Measurements from ENCODE around the gene SRRM1. TPM values are rescaled to one million over a fixed set of nuclear protein-coding genes. Genes with fewer than 3 reads are reported as not detected.
A peak's percentile ranks its signal among the peaks of the same experiment; 100 is the strongest.

Gene SRRM1
- total RNA-seq, 2 donors from 2014 or later: 110 to 147 TPM

- H3K27ac ChIP-seq: no peak overlapping the region
- intact Hi-C loops (cut with DNase I): no loop called here
- H3K9ac ChIP-seq (ENCODE audit: low read depth in 2 of 2, low read length in 2 of 2): no peak overlapping the region
- no peak for TF ChIP-seq CTCF (IDR thresholded peaks at IDR 0.05)
- no peaks in the 10 kb centered on the region for H3K9me3 ChIP-seq
- no peaks in the 10 kb centered on the region for H3K4me1 ChIP-seq
- DNase-seq: no peak
- no peaks in the 10 kb centered on the region for H3K27me3 ChIP-seq
- H3K4me3 ChIP-seq: no peak overlapping the region
- H3K36me3 ChIP-seq: no peaks in the 10 kb centered on the region
These were observed 22.4 kb upstream of the SRRM1 start for GRCh38 chr1:24620678-24621077.

GRCh38 chr1:24621121-24621520 lies 22.0 kb upstream of the SRRM1 start:
- no peaks in the 10 kb centered on the region for H3K36me3 ChIP-seq
- no peak for TF ChIP-seq CTCF (IDR thresholded peaks at IDR 0.05)
- no peak overlapping the region for H3K4me3 ChIP-seq
- DNase-seq: no peak
- H3K9me3 ChIP-seq: no peaks in the 10 kb centered on the region
- no peaks in the 10 kb centered on the region for H3K4me1 ChIP-seq
- no peak overlapping the region for H3K9ac ChIP-seq (ENCODE audit: low read depth in 2 of 2, low read length in 2 of 2)
- H3K27me3 ChIP-seq: no peaks in the 10 kb centered on the region
- H3K27ac ChIP-seq: no peak overlapping the region
- intact Hi-C loops (cut with DNase I): no loop called here

GRCh38 chr1:24622218-24622617 lies 20.9 kb upstream of the SRRM1 start:
- H3K27ac ChIP-seq: no peak overlapping the region

GRCh38 chr1:24632832-24633175 lies 10.3 kb upstream of the SRRM1 start:
- no peak overlapping the region for H3K9ac ChIP-seq (ENCODE audit: low read depth in 2 of 2, low read length in 2 of 2)
- no peaks in the 10 kb centered on the region for H3K4me1 ChIP-seq
- H3K27me3 ChIP-seq: no peaks in the 10 kb centered on the region
- no peak overlapping the region for H3K4me3 ChIP-seq
- no peaks in the 10 kb centered on the region for H3K9me3 ChIP-seq
- H3K36me3 ChIP-seq: no peaks in the 10 kb centered on the region
- no peak for DNase-seq
- no peak overlapping the region for H3K27ac ChIP-seq
- intact Hi-C loops (cut with DNase I): loop anchor here (10.0 kb wide), 2 partner anchors 88 to 208 kb away; no protein-coding TSS in a partner anchor
- no peak for TF ChIP-seq CTCF (IDR thresholded peaks at IDR 0.05)

More at GRCh38 chr1:24622218-24622617, 20.9 kb upstream of the SRRM1 start:
- no peak overlapping the region for H3K9ac ChIP-seq (ENCODE audit: low read depth in 2 of 2, low read length in 2 of 2)
- no peaks in the 10 kb centered on the region for H3K4me1 ChIP-seq
- no peaks in the 10 kb centered on the region for H3K9me3 ChIP-seq
- DNase-seq: peak; percentile 22
- H3K27me3 ChIP-seq: no peaks in the 10 kb centered on the region
- no peaks in the 10 kb centered on the region for H3K36me3 ChIP-seq
- H3K4me3 ChIP-seq: no peak overlapping the region
- no peak for TF ChIP-seq CTCF (IDR thresholded peaks at IDR 0.05)
- intact Hi-C loops (cut with DNase I): no loop called here

GRCh38 chr1:24635195-24635843 lies 7.8 kb upstream of the SRRM1 start:
- H3K36me3 ChIP-seq: no peaks in the 10 kb centered on the region
- H3K9ac ChIP-seq (ENCODE audit: low read depth in 2 of 2, low read length in 2 of 2): no peak overlapping the region
- H3K4me3 ChIP-seq: no peak overlapping the region
- no peak overlapping the region for H3K27ac ChIP-seq
- intact Hi-C loops (cut with DNase I): loop anchor here (5.0 to 10.0 kb wide), 3 partner anchors 91 to 438 kb away; no protein-coding TSS in a partner anchor
- peak; percentile 38 for TF ChIP-seq CTCF (IDR thresholded peaks at IDR 0.05)
- no peaks in the 10 kb centered on the region for H3K9me3 ChIP-seq
- H3K4me1 ChIP-seq: no peaks in the 10 kb centered on the region
- no peaks in the 10 kb centered on the region for H3K27me3 ChIP-seq
- DNase-seq: no peak

Measured in colonic mucosa (tissue), 4 donors.